Neural cell (in vitro differentiated cells): Measurements from ENCODE around the gene CALHM4. TPM values are rescaled to one million over a fixed set of nuclear protein-coding genes. Genes with fewer than 3 reads are reported as not detected.

ENCODE experiments used
- H2AFZ ChIP-seq: fragments of 200-600, 300-800 bp; sonication (generic), shearing (Covaris generic); 2 replicates; pipeline ENCODE4 v1.6.0; 2014; ENCODE audit warnings: low read depth, mild to moderate bottlenecking, antibody characterized with exemption, low read length, moderate library complexity
- H3F3A ChIP-seq: fragments of 200-600 bp; shearing (Covaris generic); 2 replicates; pipeline ENCODE4 v1.6.1; 2016; ENCODE audit warnings: mild to moderate bottlenecking, moderate library complexity, mixed read lengths, antibody characterized with exemption, low read length; ENCODE audit not compliant: insufficient read depth, poor library complexity, severe bottlenecking
- H3K27ac ChIP-seq: fragments of 200-600, 300-800 bp; sonication (generic), shearing (Covaris generic); 2 replicates; pipeline ENCODE4 v1.5.1; 2014; ENCODE audit warnings: mild to moderate bottlenecking, low read length, moderate library complexity
- H3K27me3 ChIP-seq: fragments of 300-800, 200-600 bp; sonication (generic), shearing (Covaris generic); 2 replicates; pipeline ENCODE4 v1.6.0; 2014; ENCODE audit warnings: mild to moderate bottlenecking, low read depth, low read length, moderate library complexity; ENCODE audit not compliant: insufficient read depth
- H3K36me3 ChIP-seq: fragments of 300-800, 200-600 bp; sonication (generic), shearing (Covaris generic); 2 replicates; pipeline ENCODE4 v1.5.1; 2014; ENCODE audit warnings: mild to moderate bottlenecking, antibody characterized with exemption, low read length, moderate library complexity; ENCODE audit not compliant: insufficient read depth
- H3K4me2 ChIP-seq: fragments of 300-800, 200-600 bp; sonication (generic), shearing (Covaris generic); 2 replicates; pipeline ENCODE4 v1.6.0; 2014; ENCODE audit warnings: mild to moderate bottlenecking, low read length
- H3K4me3 ChIP-seq: fragments of 300-800, 200-600 bp; sonication (generic), shearing (Covaris generic); 2 replicates; pipeline ENCODE4 v1.5.1; 2014; ENCODE audit warnings: mild to moderate bottlenecking, low read length, moderate library complexity
- H3K79me2 ChIP-seq: fragments of 200-600 bp; shearing (Covaris generic); replicated peaks from 2 replicates; pipeline ENCODE4 v1.6.0; 2014; ENCODE audit warnings: mild to moderate bottlenecking, low read length, moderate library complexity; ENCODE audit not compliant: insufficient read depth
- H3K9ac ChIP-seq: fragments of 300-800, 200-600 bp; sonication (generic), shearing (Covaris generic); 2 replicates; pipeline ENCODE4 v1.6.1; 2016; ENCODE audit warnings: mild to moderate bottlenecking, low read length, mixed read lengths
- H3K9me2 ChIP-seq: fragments of 200-600 bp; shearing (Covaris generic); 2 replicates; pipeline ENCODE4 v1.6.1; 2016; ENCODE audit warnings: mild to moderate bottlenecking, low read length, mixed read lengths; ENCODE audit not compliant: insufficient read depth
- H3K9me3 ChIP-seq: fragments of 200-600, 300-800 bp; sonication (generic), shearing (Covaris generic); 2 replicates; pipeline ENCODE4 v1.6.1; 2016; ENCODE audit warnings: mild to moderate bottlenecking, mixed run types, low read length, moderate library complexity, mixed read lengths
- H4K20me1 ChIP-seq: fragments of 200-600 bp; shearing (Covaris generic); 2 replicates; pipeline ENCODE4 v1.6.1; 2016; ENCODE audit warnings: mild to moderate bottlenecking, mixed run types; ENCODE audit not compliant: insufficient read depth
- CTCF ChIP-seq: fragments of 450-650 bp; IDR thresholded peaks from 2 replicates; pipeline ENCODE4 v1.5.1; 2014; ENCODE audit warnings: antibody characterized with exemption, mild to moderate bottlenecking, moderate library complexity; ENCODE audit not compliant: poor library complexity, severe bottlenecking
- EP300 ChIP-seq: fragments of 450-650 bp; conservative IDR thresholded peaks from 2 replicates; pipeline ENCODE4 v1.6.1; 2014; ENCODE audit warnings: antibody characterized with exemption, mild to moderate bottlenecking, moderate library complexity; ENCODE audit not compliant: poor library complexity, severe bottlenecking
- EZH2 ChIP-seq: fragments of 200-600, 300-800 bp; shearing (Covaris generic), sonication (generic); IDR thresholded peaks from 2 replicates; pipeline ENCODE4 v1.6.1; 2014; ENCODE audit warnings: antibody characterized with exemption, low read length, borderline replicate concordance, mild to moderate bottlenecking; ENCODE audit not compliant: insufficient read depth, poor library complexity, severe bottlenecking
- MXI1 ChIP-seq: fragments of 450-650 bp; conservative IDR thresholded peaks from 2 replicates; pipeline ENCODE4 v1.6.1; 2014; ENCODE audit warnings: antibody characterized with exemption, mild to moderate bottlenecking; ENCODE audit not compliant: poor library complexity, severe bottlenecking
- POLR2AphosphoS5 ChIP-seq: IDR thresholded peaks from 2 replicates; pipeline ENCODE4 v1.6.1; 2012
- RAD21 ChIP-seq: fragments of 450-650 bp; conservative IDR thresholded peaks from 2 replicates; pipeline ENCODE4 v1.6.1; 2014; ENCODE audit warnings: antibody characterized with exemption, mild to moderate bottlenecking, moderate library complexity
- REST ChIP-seq: IDR thresholded peaks from 2 replicates; pipeline ENCODE4 v1.6.1; 2012; ENCODE audit warnings: borderline replicate concordance
- SMC3 ChIP-seq: fragments of 450-650 bp; conservative IDR thresholded peaks from 2 replicates; pipeline ENCODE4 v1.6.1; 2014; ENCODE audit warnings: antibody characterized with exemption, mild to moderate bottlenecking, moderate library complexity; ENCODE audit not compliant: poor library complexity
- TAF1 ChIP-seq: IDR thresholded peaks from 2 replicates; pipeline ENCODE4 v1.6.1; 2012; ENCODE audit warnings: low read depth
- polyA plus RNA-seq: library from polyadenylated mRNA; depleted of rRNA; stranded (reverse); fragments of >200 nt; gene quantifications from 2 replicates; pipeline ENCODE4 v1.2.3, GENCODE V29; 2014

The CALHM4 gene
- polyA plus RNA-seq, 1 donor from 2014 or later = not detected

- TF ChIP-seq RAD21 (no peak), CTCF (no peak), POLR2AphosphoS5 (no peak), TAF1 (no peak), MXI1 (no peak), REST (no peak), EP300 (no peak)
- Histone ChIP-seq H3K9me2 (no peaks in the 10 kb centered on the region), H3K4me3 (no peak overlapping the region), H3K9me3 (no peaks in the 10 kb centered on the region), H4K20me1 (no peaks in the 10 kb centered on the region), H3K9ac (no peak overlapping the region), H3K27ac (no peak overlapping the region), H3F3A (no peaks in the 10 kb centered on the region), H3K36me3 (no peaks in the 10 kb centered on the region), H2AFZ (no peak overlapping the region), H3K27me3 (no peaks in the 10 kb centered on the region), H3K79me2 (no peaks in the 10 kb centered on the region), H3K4me2 (no peak overlapping the region)
Observed at GRCh38 chr6:116528133-116528532, 25.4 kb upstream of the CALHM4 start.

GRCh38 chr6:116528780-116529179, 24.8 kb upstream of the CALHM4 start:
- Histone ChIP-seq H3K27me3 (no peaks in the 10 kb centered on the region), H3K4me3 (no peak overlapping the region), H3K36me3 (no peaks in the 10 kb centered on the region), H3K79me2 (no peaks in the 10 kb centered on the region), H3K4me2 (no peak overlapping the region), H3F3A (no peaks in the 10 kb centered on the region), H3K27ac (no peak overlapping the region), H3K9me2 (no peaks in the 10 kb centered on the region), H4K20me1 (no peaks in the 10 kb centered on the region), H3K9me3 (no peaks in the 10 kb centered on the region), H2AFZ (no peak overlapping the region), H3K9ac (no peak overlapping the region)
- no peak for TF ChIP-seq TAF1
- TF ChIP-seq POLR2AphosphoS5 = no peak
- no peak for TF ChIP-seq EP300
- no peak for TF ChIP-seq SMC3
- no peak for TF ChIP-seq REST
- TF ChIP-seq EZH2 = no peak
- no peak for TF ChIP-seq RAD21
- no peak for TF ChIP-seq CTCF
- no peak for TF ChIP-seq MXI1
